Muscle layer of duodenum (tissue), 2 donors: ENCODE measurements around the gene NRXN3.

Source experiments
- H3K27ac ChIP-seq: one replicate; pipeline ENCODE4 v1.7.0; 2013; ENCODE audit warnings: mild to moderate bottlenecking, low read length
- H3K27me3 ChIP-seq: one replicate; pipeline ENCODE4 v1.7.0; 2013; ENCODE audit warnings: low read depth, mild to moderate bottlenecking, control low read depth, low read length
- H3K36me3 ChIP-seq, 2 donors: one replicate each; pipeline ENCODE4 v1.7.0; 2013; ENCODE audit warnings: low read length in 2 of 2, control low read depth in 1 of 2, mild to moderate bottlenecking in 1 of 2; ENCODE audit not compliant: insufficient read depth in 2 of 2, control insufficient read depth in 1 of 2
- H3K4me1 ChIP-seq, 2 donors: one replicate each; pipeline ENCODE4 v1.7.0; 2013; ENCODE audit warnings: low read length in 2 of 2, mild to moderate bottlenecking in 2 of 2, control low read depth in 1 of 2, moderate library complexity in 1 of 2; ENCODE audit not compliant: insufficient read depth in 2 of 2, control insufficient read depth in 1 of 2
- H3K4me3 ChIP-seq, 2 donors: one replicate each; pipeline ENCODE4 v1.7.0; 2013; ENCODE audit warnings: low read length in 2 of 2, low read depth in 1 of 2, mild to moderate bottlenecking in 1 of 2
- H3K9me3 ChIP-seq, 2 donors: one replicate each; pipeline ENCODE4 v1.7.0; 2013; ENCODE audit warnings: low read length in 2 of 2, control low read depth in 1 of 2, mild to moderate bottlenecking in 1 of 2; ENCODE audit not compliant: control insufficient read depth in 1 of 2
- donor health status: healthy.

NRXN3 gene

DNA sequence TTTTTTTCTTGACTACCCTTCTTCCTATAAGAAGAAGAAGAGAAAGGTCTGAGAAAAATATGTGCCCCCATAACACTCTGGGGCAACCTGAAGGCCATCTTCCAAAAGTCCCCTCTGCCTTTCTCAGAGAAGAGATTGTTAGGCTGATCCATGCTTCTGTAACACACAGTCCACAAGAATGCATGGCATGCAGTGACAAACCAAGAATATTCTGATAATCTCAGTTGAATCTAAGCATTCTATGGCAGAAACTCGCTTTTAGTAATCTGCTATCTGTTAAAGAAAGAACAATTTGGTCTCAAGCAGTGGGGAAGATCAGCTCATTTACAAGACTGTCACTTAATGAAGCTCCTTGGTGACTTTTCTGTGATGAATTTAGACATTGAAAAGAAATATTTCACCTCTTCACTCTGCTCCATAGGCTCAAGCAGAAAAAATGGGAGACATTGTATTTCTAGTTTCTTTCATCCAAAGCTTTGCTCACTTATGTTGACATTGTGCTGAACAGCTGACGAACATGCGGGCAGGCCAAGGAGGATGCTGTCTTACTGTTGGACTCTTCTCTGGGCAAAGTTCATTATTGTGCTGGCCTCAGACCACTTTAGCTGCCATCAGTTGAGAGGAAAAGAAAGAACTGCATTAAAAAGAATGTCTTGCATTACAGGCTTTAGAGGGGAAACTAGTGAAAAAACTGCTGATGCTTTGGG, 1084.0 kb downstream of the NRXN3 start:
- no peaks in the 10 kb centered on the region for H3K4me1 ChIP-seq
- H3K27ac ChIP-seq: no peak overlapping the region
- no peaks in the 10 kb centered on the region for H3K27me3 ChIP-seq
- H3K4me3 ChIP-seq: no peak overlapping the region
- H3K9me3 ChIP-seq: no peaks in the 10 kb centered on the region
- H3K36me3 ChIP-seq: no peaks in the 10 kb centered on the region

DNA sequence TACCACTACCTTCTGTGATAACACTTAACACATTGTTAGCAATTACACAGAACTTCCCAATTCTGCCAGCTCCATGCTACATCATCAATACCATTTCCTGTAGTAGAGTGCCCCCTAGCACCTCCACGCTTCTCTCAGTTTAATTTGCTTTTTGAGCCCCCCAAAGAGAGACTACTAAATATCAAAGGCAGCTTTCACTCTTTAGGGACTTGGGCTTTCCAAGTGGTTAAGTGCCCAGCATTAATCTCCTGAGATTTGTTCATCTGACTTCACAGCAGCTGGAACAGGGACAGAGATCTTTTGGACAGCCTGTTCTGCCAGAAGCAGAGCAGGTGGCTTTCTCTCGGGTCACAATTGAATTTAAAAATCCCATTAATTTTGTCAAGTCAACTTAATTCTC, 1086.2 kb downstream of the NRXN3 start:
- no peak overlapping the region for H3K4me3 ChIP-seq
- no peaks in the 10 kb centered on the region for H3K27me3 ChIP-seq
- H3K4me1 ChIP-seq: no peaks in the 10 kb centered on the region
- H3K27ac ChIP-seq: no peak overlapping the region
- no peaks in the 10 kb centered on the region for H3K9me3 ChIP-seq
- no peaks in the 10 kb centered on the region for H3K36me3 ChIP-seq

DNA sequence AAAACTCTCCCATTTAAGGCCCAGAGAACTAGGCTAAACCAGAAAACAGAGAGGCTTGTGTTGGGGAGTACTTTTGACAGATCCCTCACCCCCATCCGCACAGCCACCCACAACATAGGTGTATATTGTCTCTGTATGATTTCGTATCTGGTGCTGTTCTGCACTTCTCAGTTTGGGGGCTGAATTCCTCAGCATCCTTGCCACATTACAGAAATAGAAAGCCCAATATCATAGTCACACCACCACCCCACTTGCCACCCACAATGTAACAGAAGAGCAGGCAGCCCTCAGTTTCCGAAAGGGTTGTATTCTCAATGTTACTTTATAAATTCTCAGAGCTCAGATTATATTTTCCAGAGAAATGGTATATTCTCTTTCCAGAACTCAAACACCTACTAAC, 1090.2 kb downstream of the NRXN3 start:
- Histone ChIP-seq H3K36me3 (no peaks in the 10 kb centered on the region), H3K9me3 (no peaks in the 10 kb centered on the region), H3K27ac (no peak overlapping the region), H3K4me3 (no peak overlapping the region), H3K27me3 (no peaks in the 10 kb centered on the region), H3K4me1 (no peaks in the 10 kb centered on the region)

DNA sequence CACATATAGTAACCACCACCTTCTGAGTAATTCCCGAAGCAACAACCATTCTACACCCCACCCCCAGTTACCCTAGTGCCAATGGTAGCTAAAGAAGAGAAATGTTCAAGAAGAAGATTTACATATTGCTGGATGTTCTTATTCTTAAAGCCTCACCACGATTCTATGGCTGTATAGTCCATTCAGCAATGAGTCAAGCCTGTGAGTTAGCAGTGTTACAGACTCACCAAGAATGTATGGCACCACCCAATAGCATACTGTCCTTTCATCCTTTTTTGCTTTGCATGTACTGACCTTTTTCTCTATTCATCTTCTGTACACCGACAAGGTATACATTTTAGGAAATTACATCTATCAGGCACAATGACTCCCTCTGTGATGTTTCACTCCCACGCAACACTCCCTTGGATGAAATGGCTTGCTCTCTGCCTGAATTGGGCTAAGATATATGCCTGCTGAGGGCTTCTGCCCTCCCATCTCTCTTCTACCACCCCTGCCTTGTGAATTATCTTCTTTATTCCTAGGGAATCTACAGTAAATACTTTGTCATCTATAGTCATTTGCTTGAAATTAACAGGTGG, 1095.3 kb downstream of the NRXN3 start:
- H3K27me3 ChIP-seq: no peaks in the 10 kb centered on the region
- no peak overlapping the region for H3K4me3 ChIP-seq
- no peaks in the 10 kb centered on the region for H3K4me1 ChIP-seq
- H3K9me3 ChIP-seq: no peaks in the 10 kb centered on the region
- H3K27ac ChIP-seq: no peak overlapping the region
- H3K36me3 ChIP-seq: no peaks in the 10 kb centered on the region

DNA sequence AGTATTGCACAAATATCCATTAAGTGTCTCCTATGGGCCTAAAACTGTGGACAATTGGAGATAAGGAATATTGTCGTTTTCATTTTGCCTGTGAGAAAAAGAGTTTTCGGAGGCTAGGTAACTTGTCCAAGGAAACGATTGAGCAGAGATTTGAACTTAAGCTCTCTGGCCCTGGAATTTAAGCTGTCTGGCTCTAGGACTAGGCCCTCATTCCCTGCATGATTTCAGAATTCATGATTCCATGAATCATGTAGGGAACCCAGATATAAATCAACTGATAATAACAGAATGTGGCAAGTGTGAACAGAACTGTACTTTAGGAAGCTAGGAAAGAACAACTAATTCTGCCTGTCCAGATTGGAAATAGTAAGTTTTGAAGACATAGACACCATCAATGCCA, 1100.2 kb downstream of the NRXN3 start:
- Histone ChIP-seq H3K4me3 (no peak overlapping the region), H3K36me3 (no peaks in the 10 kb centered on the region), H3K27me3 (no peaks in the 10 kb centered on the region), H3K27ac (no peak overlapping the region), H3K4me1 (no peaks in the 10 kb centered on the region), H3K9me3 (no peaks in the 10 kb centered on the region)

DNA sequence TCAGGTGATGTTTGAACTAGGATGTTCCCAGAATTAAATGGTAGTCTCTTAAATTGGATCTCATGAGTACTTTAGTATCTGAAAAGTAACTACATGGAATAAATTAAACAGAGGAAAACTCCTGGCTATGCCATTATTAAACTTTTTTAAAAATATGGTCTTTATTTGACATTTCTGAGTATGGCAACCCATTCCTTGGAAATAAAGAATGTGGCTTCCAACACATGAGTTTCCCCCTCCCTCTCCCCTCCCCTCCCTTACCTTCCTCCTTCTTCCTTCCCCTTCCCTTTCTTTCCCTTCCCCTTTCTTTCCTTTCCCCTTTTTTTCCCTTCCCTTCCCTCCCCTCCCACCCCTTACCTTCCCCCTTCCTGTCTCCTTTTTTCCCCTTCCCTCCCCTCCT, 1100.9 kb downstream of the NRXN3 start:
- H3K4me1 ChIP-seq: no peaks in the 10 kb centered on the region
- no peaks in the 10 kb centered on the region for H3K36me3 ChIP-seq
- no peaks in the 10 kb centered on the region for H3K9me3 ChIP-seq
- no peak overlapping the region for H3K4me3 ChIP-seq
- H3K27me3 ChIP-seq: no peaks in the 10 kb centered on the region
- no peak overlapping the region for H3K27ac ChIP-seq

DNA sequence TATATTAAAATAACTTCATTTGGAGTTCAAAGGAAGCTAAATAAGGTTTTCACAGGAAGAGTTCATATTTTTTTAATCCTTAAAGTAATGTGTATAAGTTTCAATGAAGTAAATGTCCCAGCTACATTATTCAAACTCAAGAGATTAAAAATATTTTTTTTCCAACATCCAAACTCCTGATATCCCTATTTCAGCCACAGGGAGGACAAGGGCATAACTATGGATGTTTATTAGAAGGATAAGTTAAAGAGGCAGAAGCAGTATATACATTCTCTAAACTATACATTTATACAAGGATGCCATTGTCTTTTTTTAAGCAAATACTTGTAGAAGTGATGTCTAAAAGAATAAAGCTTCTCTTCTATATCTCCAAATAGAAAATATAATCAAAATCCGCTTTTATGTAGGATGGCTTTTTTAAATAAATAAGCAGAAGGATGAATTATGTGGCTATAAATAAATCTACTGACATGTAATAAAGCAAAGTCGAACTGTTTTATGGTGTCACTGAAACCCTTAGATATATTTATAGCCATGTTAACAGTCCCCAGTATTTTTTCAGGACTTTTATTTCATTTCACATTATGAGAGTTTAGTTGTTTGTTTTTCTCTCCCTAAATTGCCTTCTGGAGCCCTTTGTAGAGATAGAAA, 1104.6 kb downstream of the NRXN3 start:
- Histone ChIP-seq H3K9me3 (no peaks in the 10 kb centered on the region), H3K4me1 (peaks cover 0 to 7% of the 10 kb centered on the region in 2 donors), H3K36me3 (no peaks in the 10 kb centered on the region), H3K4me3 (no peak overlapping the region), H3K27ac (no peak overlapping the region), H3K27me3 (no peaks in the 10 kb centered on the region)

DNA sequence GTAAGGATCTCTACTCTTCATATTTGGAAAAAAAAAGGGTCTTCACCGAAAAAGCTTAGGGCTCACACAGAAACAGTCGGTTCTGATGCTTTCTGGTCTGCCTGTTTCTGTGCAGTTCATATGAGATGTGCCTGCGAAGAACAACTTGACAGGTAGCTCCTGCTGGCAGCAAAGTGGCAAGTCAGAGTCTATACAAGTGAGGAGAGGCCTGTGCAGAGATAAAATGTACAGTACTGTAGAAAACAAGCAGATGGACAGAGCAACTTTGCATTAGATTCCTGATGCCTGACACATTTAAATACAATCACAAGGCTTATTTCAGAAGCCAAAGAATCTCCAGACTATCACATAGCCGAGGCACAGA, 1105.1 kb downstream of the NRXN3 start:
- no peaks in the 10 kb centered on the region for H3K9me3 ChIP-seq

DNA sequence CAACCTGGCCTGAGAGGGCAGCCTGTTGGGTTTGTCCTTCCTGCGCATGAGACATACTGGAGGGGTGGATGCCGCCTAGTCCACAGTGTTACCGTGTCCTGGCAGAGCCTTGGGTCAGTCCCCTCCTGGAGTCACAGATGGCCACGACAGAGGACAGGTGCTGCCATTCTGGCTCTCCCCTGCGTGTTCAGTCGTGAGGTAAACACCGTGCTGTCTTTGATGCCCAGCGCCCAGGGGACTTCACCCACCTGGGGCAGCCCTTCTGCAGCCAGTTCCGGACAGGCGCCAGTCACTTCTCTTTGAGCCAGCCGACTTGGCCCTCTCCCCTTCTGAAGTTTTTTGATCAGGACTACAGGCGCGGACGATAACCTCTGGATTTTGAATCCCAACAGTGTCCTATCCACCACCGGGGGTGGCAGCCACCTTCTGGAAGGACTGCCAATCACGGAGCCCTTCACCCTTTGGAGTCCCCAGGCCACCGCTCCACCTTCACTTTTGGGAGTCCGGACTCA, 1108.2 kb downstream of the NRXN3 start:
- Histone ChIP-seq H3K27ac (no peak overlapping the region), H3K9me3 (no peaks in the 10 kb centered on the region), H3K4me1 (peaks cover 0 to 7% of the 10 kb centered on the region in 2 donors), H3K36me3 (no peaks in the 10 kb centered on the region), H3K4me3 (peak overlapping the region; percentile 69 to 81), H3K27me3 (no peaks in the 10 kb centered on the region)

More for the DNA sequence above, 1105.1 kb downstream of the NRXN3 start:
- no peaks in the 10 kb centered on the region for H3K36me3 ChIP-seq
- no peaks in the 10 kb centered on the region for H3K27me3 ChIP-seq
- peaks cover 0 to 7% of the 10 kb centered on the region in 2 donors for H3K4me1 ChIP-seq
- no peak overlapping the region for H3K4me3 ChIP-seq
- H3K27ac ChIP-seq: no peak overlapping the region

DNA sequence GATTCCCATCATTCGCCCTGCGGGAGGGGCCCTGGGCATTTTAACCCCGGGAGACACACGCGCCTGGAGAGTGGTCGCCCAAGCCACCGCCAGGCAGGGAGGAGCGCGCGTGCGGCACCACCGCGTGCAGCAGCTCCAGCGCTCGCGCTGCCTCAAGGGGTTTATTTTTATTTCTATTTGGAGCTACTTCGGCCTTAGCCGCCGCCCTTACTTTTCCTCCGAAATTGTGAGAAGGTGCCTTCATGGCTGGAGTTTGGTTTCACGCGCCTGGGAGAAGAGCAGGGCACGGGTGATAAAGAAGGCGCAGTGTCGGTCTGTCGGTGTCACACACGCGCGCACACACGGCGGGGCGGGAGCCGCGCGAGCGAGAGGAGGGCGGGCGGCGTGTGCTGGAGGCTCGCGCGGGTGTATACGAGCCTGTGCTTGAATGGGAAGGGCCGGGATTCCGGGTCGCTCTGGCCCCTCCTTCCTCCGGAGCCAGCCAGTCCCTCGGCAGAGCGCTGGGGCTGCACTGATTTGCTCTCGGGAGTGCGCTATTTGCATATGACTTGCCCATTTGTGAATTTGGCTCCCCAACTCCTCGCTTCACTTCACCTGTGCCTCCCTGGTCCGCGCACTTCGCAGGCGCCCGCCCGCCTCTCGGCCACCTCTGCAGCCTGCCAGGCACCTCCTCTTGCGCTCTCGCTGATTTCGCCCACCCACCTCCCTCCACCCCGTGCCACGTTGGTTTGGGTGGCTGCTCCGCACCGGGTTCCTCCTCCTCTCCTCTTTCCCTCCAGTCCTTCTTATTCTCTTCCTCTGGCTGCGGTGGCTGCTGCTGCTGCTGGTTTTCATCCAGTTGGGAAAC, 1108.8 kb downstream of the NRXN3 start:
- Histone ChIP-seq H3K4me1 (peaks cover 0 to 7% of the 10 kb centered on the region in 2 donors), H3K27me3 (no peaks in the 10 kb centered on the region), H3K9me3 (no peaks in the 10 kb centered on the region), H3K36me3 (no peaks in the 10 kb centered on the region), H3K27ac (no peak overlapping the region), H3K4me3 (peak overlapping the region; percentile 69 to 81)
